ENCODE measurements around the gene FRMD5. TPM values are rescaled to one million over a fixed set of nuclear protein-coding genes. Genes with fewer than 3 reads are reported as not detected.

The FRMD5 gene
- total RNA-seq, 1 experiment from 2014 or later: 6.5 TPM

GRCh38 chr15:43899928-43900327 is 295.1 kb downstream of the FRMD5 start:
- no TSS peak for BruUV-seq (replicated peaks)
- H3K27me3 ChIP-seq (ENCODE audit: insufficient read depth, low read depth): no peaks in the 10 kb centered on the region
- intact Hi-C loops (cut with micrococcal nuclease; ENCODE audit: unreplicated experiment): loop anchor here (5.0 kb wide), 1 partner anchor 227 kb away; no protein-coding TSS in a partner anchor
- H3K4me2 ChIP-seq: no peak overlapping the region
- no peaks in the 10 kb centered on the region for H3K36me3 ChIP-seq (ENCODE audit: low read depth)
- no peak for DNase-seq
- H3K4me3 ChIP-seq: no peak overlapping the region
- no peaks in the 10 kb centered on the region for H4K20me1 ChIP-seq (ENCODE audit: insufficient read depth)
- H2AFZ ChIP-seq: no peak overlapping the region
- no peak overlapping the region for H3K27ac ChIP-seq
- no peak for TF ChIP-seq EZH2 (IDR thresholded peaks at IDR 0.05; ENCODE audit: low read depth)
- no peak for TF ChIP-seq CTCF (conservative IDR thresholded peaks at IDR 0.05)
- H3F3A ChIP-seq (ENCODE audit: insufficient read depth, low read depth): no peaks in the 10 kb centered on the region
- H3K4me1 ChIP-seq (replicated peaks; ENCODE audit: insufficient read depth): no peaks in the 10 kb centered on the region
- POLR2A ChIA-PET (ENCODE audit: unreplicated experiment): no interaction called here
- CTCF ChIA-PET: no interaction called here
- H3K9me2 ChIP-seq (ENCODE audit: insufficient read depth): no peaks in the 10 kb centered on the region
- no peaks in the 10 kb centered on the region for H3K9me3 ChIP-seq (ENCODE audit: insufficient read depth, low read depth)
- no peaks in the 10 kb centered on the region for H3K79me2 ChIP-seq (ENCODE audit: low read depth)

GRCh38 chr15:43898891-43899290 is 296.2 kb downstream of the FRMD5 start:
- Histone ChIP-seq H3K36me3 (ENCODE audit: low read depth) (no peaks in the 10 kb centered on the region), H3K9me3 (ENCODE audit: insufficient read depth, low read depth) (no peaks in the 10 kb centered on the region), H3F3A (ENCODE audit: insufficient read depth, low read depth) (no peaks in the 10 kb centered on the region), H4K20me1 (ENCODE audit: insufficient read depth) (no peaks in the 10 kb centered on the region), H3K27ac (no peak overlapping the region), H3K79me2 (ENCODE audit: low read depth) (no peaks in the 10 kb centered on the region), H3K4me1 (replicated peaks; ENCODE audit: insufficient read depth) (no peaks in the 10 kb centered on the region), H2AFZ (no peak overlapping the region), H3K9me2 (ENCODE audit: insufficient read depth) (no peaks in the 10 kb centered on the region), H3K27me3 (ENCODE audit: insufficient read depth, low read depth) (no peaks in the 10 kb centered on the region), H3K4me3 (no peak overlapping the region), H3K4me2 (no peak overlapping the region)
- intact Hi-C loops (cut with micrococcal nuclease; ENCODE audit: unreplicated experiment): no loop called here
- ChIA-PET CTCF (no interaction called here), POLR2A (ENCODE audit: unreplicated experiment) (no interaction called here)
- no TSS peak for BruUV-seq (replicated peaks)
- TF ChIP-seq EZH2 (IDR thresholded peaks at IDR 0.05; ENCODE audit: low read depth) (no peak), CTCF (conservative IDR thresholded peaks at IDR 0.05) (no peak)
- DNase-seq: no peak

- no peak overlapping the region for H3K27ac ChIP-seq
- no TSS peak for BruUV-seq (replicated peaks)
- POLR2A ChIA-PET (ENCODE audit: unreplicated experiment): interaction anchor here (0.5 kb wide), 1 partner anchor 154 kb away, joined by 7 read pairs; no protein-coding TSS in a partner anchor
- no peak overlapping the region for H2AFZ ChIP-seq
- intact Hi-C loops (cut with micrococcal nuclease; ENCODE audit: unreplicated experiment): no loop called here
- H3K9me2 ChIP-seq (ENCODE audit: insufficient read depth): no peaks in the 10 kb centered on the region
- CTCF ChIA-PET: no interaction called here
- no peaks in the 10 kb centered on the region for H3K36me3 ChIP-seq (ENCODE audit: low read depth)
- no peaks in the 10 kb centered on the region for H3K9me3 ChIP-seq (ENCODE audit: insufficient read depth, low read depth)
- no peaks in the 10 kb centered on the region for H3K27me3 ChIP-seq (ENCODE audit: insufficient read depth, low read depth)
- H3K4me3 ChIP-seq: no peak overlapping the region
- H3F3A ChIP-seq (ENCODE audit: insufficient read depth, low read depth): no peaks in the 10 kb centered on the region
- H4K20me1 ChIP-seq (ENCODE audit: insufficient read depth): no peaks in the 10 kb centered on the region
- H3K4me1 ChIP-seq (replicated peaks; ENCODE audit: insufficient read depth): no peaks in the 10 kb centered on the region
- TF ChIP-seq CTCF (conservative IDR thresholded peaks at IDR 0.05): no peak
- TF ChIP-seq EZH2 (IDR thresholded peaks at IDR 0.05; ENCODE audit: low read depth): no peak
- no peak overlapping the region for H3K4me2 ChIP-seq
- DNase-seq: no peak
- H3K79me2 ChIP-seq (ENCODE audit: low read depth): no peaks in the 10 kb centered on the region
Observed at GRCh38 chr15:43896543-43896942, 298.5 kb downstream of the FRMD5 start.
